Common myeloid progenitor, CD34-positive (primary cell): ENCODE measurements around the gene ATP1A2.

Experiments
- CTCF ChIA-PET: fragments of 350-600 bp; sonication (Branson Sonifier 250); formaldehyde crosslinking; loops from one replicate; lab custom pipeline; 2021; ENCODE audit warnings: antibody characterized with exemption; lab: Charles Lee
- POLR2A ChIA-PET: fragments of 350-600 bp; sonication (Branson Sonifier 250); formaldehyde crosslinking; loops from one replicate; lab custom pipeline; 2021; ENCODE audit warnings: antibody characterized with exemption; lab: Charles Lee
- DNase-seq, 3 donors: peaks; one replicate each; pipeline versions ENCODE4 v3.0.0 to v3.0.0-alpha.2; 2013
- H3K27ac ChIP-seq, 2 experiments: 1 replicate in 1 of 2; 2 replicates in 1 of 2; pipeline ENCODE4 v1.7.0; 2013; ENCODE audit warnings: inconsistent platforms in 2 of 2, low read length in 2 of 2, mild to moderate bottlenecking in 2 of 2, low read depth in 1 of 2, moderate library complexity in 1 of 2; ENCODE audit not compliant: severe bottlenecking in 2 of 2, insufficient read depth in 1 of 2, poor library complexity in 1 of 2
- H3K27me3 ChIP-seq, 5 experiments: replicated peaks in 2 of 5; 1 replicate in 3 of 5; 2 replicates in 2 of 5; pipeline versions ENCODE4 v1.6.1 to v1.7.0; 2013; ENCODE audit warnings: low read length in 4 of 5, mild to moderate bottlenecking in 2 of 5, moderate library complexity in 2 of 5, inconsistent platforms in 1 of 5; ENCODE audit not compliant: insufficient read depth in 5 of 5, control insufficient read depth in 4 of 5
- H3K36me3 ChIP-seq, 4 experiments: 1 replicate in 2 of 4; 2 replicates in 2 of 4; pipeline versions ENCODE4 v1.6.1 to v1.7.0; 2013; ENCODE audit warnings: low read length in 3 of 4, control low read depth in 1 of 4, mild to moderate bottlenecking in 1 of 4; ENCODE audit not compliant: control insufficient read depth in 4 of 4, insufficient read depth in 4 of 4
- H3K4me1 ChIP-seq, 4 experiments: 1 replicate in 3 of 4; 2 replicates in 1 of 4; pipeline versions ENCODE4 v1.6.1 to v1.7.1; 2013; ENCODE audit warnings: low read length in 3 of 4, mild to moderate bottlenecking in 3 of 4, control low read depth in 1 of 4, inconsistent platforms in 1 of 4, moderate library complexity in 1 of 4; ENCODE audit not compliant: control insufficient read depth in 4 of 4, insufficient read depth in 4 of 4; ENCODE audit errors: control extremely low read depth in 1 of 4
- H3K4me3 ChIP-seq, 7 experiments: 1 replicate in 4 of 7; 2 replicates in 3 of 7; pipeline versions ENCODE4 v1.5.1 to v1.7.0; 2013; ENCODE audit warnings: mild to moderate bottlenecking in 7 of 7, low read length in 6 of 7, moderate library complexity in 6 of 7, inconsistent platforms in 2 of 7, low read depth in 2 of 7, control low read depth in 1 of 7; ENCODE audit not compliant: insufficient read depth in 4 of 7, control insufficient read depth in 1 of 7; ENCODE audit errors: extremely low read depth in 1 of 7
- H3K9me3 ChIP-seq, 5 experiments: 1 replicate in 4 of 5; 2 replicates in 1 of 5; pipeline versions ENCODE4 v1.6.1 to v1.7.1; 2013; ENCODE audit warnings: low read length in 4 of 5, mild to moderate bottlenecking in 2 of 5, inconsistent platforms in 1 of 5, low read depth in 1 of 5, moderate library complexity in 1 of 5; ENCODE audit not compliant: control insufficient read depth in 4 of 5, insufficient read depth in 2 of 5; ENCODE audit errors: control extremely low read depth in 1 of 5
- WGBS: methylation state at CpG from one replicate; pipeline ENCODE4 v1.1.5; 2013; ENCODE audit not compliant: insufficient coverage; 5-methylcytosine and 5-hydroxymethylcytosine counted together

Gene ATP1A2

GRCh38 chr1:160071289-160071688 lies 44.3 kb upstream of the ATP1A2 start:
- no peak for DNase-seq
- Histone ChIP-seq H3K4me3 (no peak overlapping the region), H3K9me3 (no peaks in the 10 kb centered on the region), H3K27me3 (peaks cover 6 to 34% (median 23%) of the 10 kb centered on the region in 5 experiments), H3K4me1 (peaks cover 6 to 13% (median 8%) of the 10 kb centered on the region in 4 experiments), H3K27ac (no peak overlapping the region), H3K36me3 (no peaks in the 10 kb centered on the region)
- ChIA-PET CTCF (interaction anchor here (1.2 to 6.3 kb wide), 5 partner anchors 9 to 181 kb away, joined by 3 to 42 read pairs (median 12); partner anchors contain the start of genes IGSF8 and KCNJ9), POLR2A (no interaction called here)
- 94% methylated on average over 5 of the region's 5 CpGs for WGBS

- DNase-seq: no peak
- Histone ChIP-seq H3K9me3 (no peaks in the 10 kb centered on the region), H3K4me1 (peaks cover 6 to 12% (median 7%) of the 10 kb centered on the region in 4 experiments), H3K4me3 (no peak overlapping the region), H3K27me3 (peaks cover 4 to 24% (median 22%) of the 10 kb centered on the region in 5 experiments), H3K27ac (no peak overlapping the region), H3K36me3 (no peaks in the 10 kb centered on the region)
- ChIA-PET CTCF (interaction anchor here (1.3 to 9.2 kb wide), 4 partner anchors 12 to 28 kb away, joined by 4 to 100 read pairs (median 36); no protein-coding TSS in a partner anchor), POLR2A (no interaction called here)
- 97% methylated on average over 4 of the region's 4 CpGs for WGBS
Measured at GRCh38 chr1:160074865-160075264, 40.7 kb upstream of the ATP1A2 start.

- Histone ChIP-seq H3K27me3 (peaks cover 13 to 30% (median 29%) of the 10 kb centered on the region in 5 experiments), H3K4me1 (peaks cover under 1 to 4% (median 3%) of the 10 kb centered on the region in 4 experiments), H3K9me3 (no peaks in the 10 kb centered on the region), H3K36me3 (no peaks in the 10 kb centered on the region), H3K27ac (no peak overlapping the region), H3K4me3 (no peak overlapping the region)
- ChIA-PET CTCF (interaction anchor here (0.9 to 9.2 kb wide), 5 partner anchors 9 to 33 kb away, joined by 3 to 100 read pairs (median 32); no protein-coding TSS in a partner anchor), POLR2A (interaction anchor here (1.0 kb wide), 1 partner anchor 8 kb away, joined by 3 read pairs; no protein-coding TSS in a partner anchor)
- DNase-seq: no peak
- 44% methylated on average over 1 of the region's 2 CpGs for WGBS
Measured at GRCh38 chr1:160075836-160076235, 39.7 kb upstream of the ATP1A2 start.

- 100% methylated on average over 2 of the region's 3 CpGs for whole genome bisulfite sequencing
- H3K9me3 ChIP-seq: no peaks in the 10 kb centered on the region
- CTCF ChIA-PET: interaction anchor here (0.9 to 9.2 kb wide), 5 partner anchors 10 to 34 kb away, joined by 3 to 100 read pairs (median 32); no protein-coding TSS in a partner anchor
- H3K36me3 ChIP-seq: no peaks in the 10 kb centered on the region
- H3K4me1 ChIP-seq: peaks cover 0 to 2% (median 0%) of the 10 kb centered on the region in 4 experiments
- H3K27ac ChIP-seq: no peak overlapping the region
- no peak for DNase-seq
- POLR2A ChIA-PET: interaction anchor here (1.0 kb wide), 1 partner anchor 9 kb away, joined by 3 read pairs; no protein-coding TSS in a partner anchor
- no peak overlapping the region for H3K4me3 ChIP-seq
- H3K27me3 ChIP-seq: peaks cover 13 to 31% (median 29%) of the 10 kb centered on the region in 5 experiments
Measured at GRCh38 chr1:160076295-160076694, 39.3 kb upstream of the ATP1A2 start.

- POLR2A ChIA-PET: no interaction called here
Measured at GRCh38 chr1:160077486-160077885, 38.1 kb upstream of the ATP1A2 start.

GRCh38 chr1:160078512-160079195 lies 36.9 kb upstream of the ATP1A2 start:
- Histone ChIP-seq H3K4me1 (peaks cover 0 to 3% (median under 1%) of the 10 kb centered on the region in 4 experiments), H3K4me3 (no peak overlapping the region), H3K36me3 (no peaks in the 10 kb centered on the region), H3K9me3 (no peaks in the 10 kb centered on the region), H3K27me3 (peaks cover 9 to 50% (median 38%) of the 10 kb centered on the region in 5 experiments), H3K27ac (no peak overlapping the region)
- POLR2A ChIA-PET: no interaction called here
- 5% methylated on average over 4 of the region's 8 CpGs for WGBS
- CTCF ChIA-PET: interaction anchor here (0.9 to 9.2 kb wide), 30 partner anchors 8 to 280 kb away, joined by 3 to 100 read pairs (median 6); partner anchors contain the start of genes KCNJ10 and PIGM
- peak; percentile 47 to 65 (median 60) for DNase-seq

More at GRCh38 chr1:160077486-160077885, 38.1 kb upstream of the ATP1A2 start:
- Histone ChIP-seq H3K4me1 (peaks cover 0 to 2% (median 0%) of the 10 kb centered on the region in 4 experiments), H3K27me3 (peaks cover 9 to 38% (median 33%) of the 10 kb centered on the region in 5 experiments), H3K27ac (no peak overlapping the region), H3K4me3 (no peak overlapping the region), H3K36me3 (no peaks in the 10 kb centered on the region), H3K9me3 (no peaks in the 10 kb centered on the region)
- no peak for DNase-seq
- CTCF ChIA-PET: interaction anchor here (0.6 to 9.2 kb wide), 16 partner anchors 9 to 1333 kb away, joined by 3 to 100 read pairs (median 9); no protein-coding TSS in a partner anchor
